H1 (cell line): Measurements from ENCODE around the gene DRD5. TPM values are rescaled to one million over a fixed set of nuclear protein-coding genes. Genes with fewer than 3 reads are reported as not detected.

ENCODE experiments used
- CTCF ChIA-PET: fragments of 300-600 bp; sonication (Branson Sonifier 250); formaldehyde crosslinking; loops from one replicate; lab custom pipeline; 2021; ENCODE audit not compliant: partially characterized antibody; lab: Charles Lee
- POLR2A ChIA-PET: fragments of 300-600 bp; sonication (Branson Sonifier 250); formaldehyde crosslinking; loops from one replicate; lab custom pipeline; 2021; ENCODE audit warnings: inconsistent platforms; ENCODE audit not compliant: partially characterized antibody; lab: Charles Lee
- DNase-seq, 2 experiments: peaks; one replicate each; pipeline versions ENCODE4 v3.0.0 to v3.0.0-alpha.2; 2010 to 2022; ENCODE audit warnings: low spot score in 2 of 2, low read depth in 1 of 2, mixed read lengths in 1 of 2
- FAIRE-seq: peaks from 2 replicates; lab custom pipeline; 2011; peaks lifted over from hg19 to GRCh38; lab: Jason Lieb, UNC
- H2AFZ ChIP-seq: 2 replicates; pipeline ENCODE4 v1.8.1; 2012; ENCODE audit warnings: low read length, inconsistent platforms
- H2AK5ac ChIP-seq: 2 replicates; pipeline ENCODE4 v1.6.1; 2013; ENCODE audit warnings: low read depth, low read length
- H2BK120ac ChIP-seq: replicated peaks from 2 replicates; pipeline ENCODE3; 2013; ENCODE audit warnings: low read depth, low read length, inconsistent platforms
- H2BK12ac ChIP-seq: 2 replicates; pipeline ENCODE4 v1.6.1; 2013; ENCODE audit warnings: low read depth, low read length
- H2BK15ac ChIP-seq: 2 replicates; pipeline ENCODE4 v1.6.1; 2013; ENCODE audit warnings: low read length
- H2BK20ac ChIP-seq: 2 replicates; pipeline ENCODE4 v1.6.1; 2013; ENCODE audit warnings: low read length
- H2BK5ac ChIP-seq: 2 replicates; pipeline ENCODE4 v1.6.1; 2013; ENCODE audit warnings: low read depth, low read length
- H3K14ac ChIP-seq: 2 replicates; pipeline ENCODE4 v1.6.1; 2013; ENCODE audit warnings: inconsistent platforms; ENCODE audit not compliant: insufficient read length
- H3K18ac ChIP-seq: 2 replicates; pipeline ENCODE4 v1.6.1; 2013; ENCODE audit warnings: low read length; ENCODE audit errors: extremely low read depth
- H3K23ac ChIP-seq: 2 replicates; pipeline ENCODE4 v1.6.1; 2013; ENCODE audit warnings: inconsistent platforms; ENCODE audit not compliant: insufficient read length
- H3K23me2 ChIP-seq: 2 replicates; pipeline ENCODE4 v1.6.1; 2013; ENCODE audit warnings: low read depth, low read length
- H3K27ac ChIP-seq: 2 replicates; pipeline ENCODE4 v1.6.1; 2011; ENCODE audit warnings: low read depth, low read length, inconsistent platforms
- H3K27me3 ChIP-seq, 4 experiments: replicated peaks in 1 of 4; 1 replicate in 1 of 4; 2 replicates in 3 of 4; pipeline versions ENCODE4 v1.6.1 to v1.8.1; 2011 to 2013; ENCODE audit warnings: low read length in 3 of 4, mild to moderate bottlenecking in 3 of 4, inconsistent platforms in 2 of 4, mixed read lengths in 2 of 4, moderate library complexity in 1 of 4; ENCODE audit not compliant: control insufficient read depth in 3 of 4, insufficient read depth in 3 of 4; ENCODE audit errors: extremely low read depth in 1 of 4
- H3K36me3 ChIP-seq, 4 experiments: 2 replicates each; pipeline versions ENCODE4 v1.6.1 to v1.8.1; 2011 to 2013; ENCODE audit warnings: mild to moderate bottlenecking in 4 of 4, low read length in 3 of 4, moderate library complexity in 2 of 4, control low read depth in 1 of 4, inconsistent platforms in 1 of 4; ENCODE audit not compliant: insufficient read depth in 4 of 4, control insufficient read depth in 2 of 4
- H3K4ac ChIP-seq: replicated peaks from 2 replicates; pipeline ENCODE3; 2013; ENCODE audit warnings: low read length, low read depth, mixed read lengths, inconsistent platforms; ENCODE audit not compliant: insufficient read length
- H3K4me1 ChIP-seq, 4 experiments: replicated peaks in 1 of 4; 1 replicate in 1 of 4; 2 replicates in 3 of 4; pipeline versions ENCODE4 v1.6.1 to v1.8.1; 2011 to 2013; ENCODE audit warnings: low read length in 3 of 4, inconsistent platforms in 2 of 4, mixed read lengths in 1 of 4; ENCODE audit not compliant: insufficient read depth in 4 of 4, control insufficient read depth in 3 of 4
- H3K4me2 ChIP-seq, 2 experiments: 2 replicates each; pipeline versions ENCODE4 v1.6.1 to v1.8.1; 2011 to 2013; ENCODE audit warnings: low read depth in 2 of 2, low read length in 2 of 2, control low read depth in 1 of 2, inconsistent platforms in 1 of 2, mild to moderate bottlenecking in 1 of 2; ENCODE audit not compliant: insufficient read depth in 1 of 2
- H3K4me3 ChIP-seq, 4 experiments: fragments of 200-600, 300-600 bp in 1 of 4; sonication (generic), shearing (Covaris generic), sonication (Bioruptor Twin) in 1 of 4; 2 replicates each; pipeline versions ENCODE4 v1.5.1 to v1.8.1; 2011 to 2016; ENCODE audit warnings: low read length in 4 of 4, low read depth in 3 of 4, control low read depth in 2 of 4, inconsistent platforms in 2 of 4, mild to moderate bottlenecking in 2 of 4, mixed read lengths in 1 of 4, moderate library complexity in 1 of 4; ENCODE audit not compliant: insufficient read depth in 2 of 4; ENCODE audit errors: extremely low read depth in 1 of 4
- H3K56ac ChIP-seq: replicated peaks from 2 replicates; pipeline ENCODE3; 2013; ENCODE audit warnings: low read depth, mild to moderate bottlenecking, mixed read lengths, low read length, inconsistent platforms; ENCODE audit not compliant: insufficient read length
- H3K79me1 ChIP-seq: 2 replicates; pipeline ENCODE4 v1.6.1; 2013; ENCODE audit warnings: low read depth, low read length, control low read depth
- H3K79me2 ChIP-seq, 2 experiments: 2 replicates each; pipeline versions ENCODE4 v1.6.1 to v1.8.1; 2012 to 2013; ENCODE audit warnings: low read length in 2 of 2, mild to moderate bottlenecking in 2 of 2, inconsistent platforms in 1 of 2; ENCODE audit not compliant: insufficient read depth in 2 of 2, control insufficient read depth in 1 of 2
- H3K9ac ChIP-seq, 4 experiments: replicated peaks in 1 of 4; 1 replicate in 1 of 4; 2 replicates in 3 of 4; pipeline versions ENCODE4 v1.6.1 to v1.8.1; 2011 to 2013; ENCODE audit warnings: low read depth in 3 of 4, low read length in 3 of 4, control low read depth in 2 of 4, mild to moderate bottlenecking in 2 of 4, moderate library complexity in 2 of 4, inconsistent platforms in 1 of 4; ENCODE audit errors: extremely low read depth in 1 of 4
- H3K9me3 ChIP-seq, 2 experiments: 2 replicates each; pipeline versions ENCODE4 v1.6.1 to v1.8.1; 2012 to 2013; ENCODE audit warnings: mild to moderate bottlenecking in 2 of 2, moderate library complexity in 2 of 2, control low read depth in 1 of 2, inconsistent platforms in 1 of 2, low read depth in 1 of 2, low read length in 1 of 2, mixed read lengths in 1 of 2; ENCODE audit not compliant: insufficient read depth in 2 of 2
- H4K20me1 ChIP-seq, 2 experiments: replicated peaks in 1 of 2; 2 replicates each; pipeline versions ENCODE3 to v1.8.1; 2011 to 2013; ENCODE audit warnings: inconsistent platforms in 2 of 2, low read length in 2 of 2, mild to moderate bottlenecking in 1 of 2; ENCODE audit not compliant: insufficient read depth in 2 of 2, control insufficient read depth in 1 of 2
- H4K5ac ChIP-seq: 2 replicates; pipeline ENCODE4 v1.6.1; 2013; ENCODE audit warnings: low read length, low read depth, mixed read lengths, inconsistent platforms; ENCODE audit not compliant: insufficient read length
- H4K8ac ChIP-seq: 2 replicates; pipeline ENCODE4 v1.8.0; 2013; ENCODE audit warnings: mild to moderate bottlenecking, moderate library complexity, low read length, inconsistent platforms; ENCODE audit not compliant: insufficient read depth; ENCODE audit errors: extremely low read depth
- H4K91ac ChIP-seq: replicated peaks from 2 replicates; pipeline ENCODE3; 2013; ENCODE audit warnings: low read length, mixed read lengths, inconsistent platforms; ENCODE audit not compliant: insufficient read length
- BRCA1 ChIP-seq: IDR thresholded peaks from 2 replicates; pipeline ENCODE4 v1.6.1; 2012; ENCODE audit warnings: low read depth, low read length, improper control_type of control experiment
- CHD1 ChIP-seq: IDR thresholded peaks from 2 replicates; pipeline ENCODE4 v1.6.1; 2012; ENCODE audit warnings: low read depth, low read length, improper control_type of control experiment
- CREB1 ChIP-seq: IDR thresholded peaks from 2 replicates; pipeline ENCODE4 v1.6.1; 2012; ENCODE audit warnings: inconsistent platforms
- EP300 ChIP-seq, 2 experiments: IDR thresholded peaks; 1 replicate in 1 of 2; 2 replicates in 1 of 2; pipeline ENCODE4 v1.6.1; 2011 to 2012; ENCODE audit warnings: low read depth in 2 of 2, low read length in 2 of 2, mild to moderate bottlenecking in 2 of 2, borderline replicate concordance in 1 of 2, inconsistent platforms in 1 of 2, moderate library complexity in 1 of 2
- FOSL1 ChIP-seq: IDR thresholded peaks from 2 replicates; pipeline ENCODE4 v1.6.1; 2011; ENCODE audit warnings: mild to moderate bottlenecking, low read depth, low read length, moderate library complexity; ENCODE audit not compliant: insufficient read depth
- JUN ChIP-seq: IDR thresholded peaks from 2 replicates; pipeline ENCODE4 v1.6.1; 2011; ENCODE audit warnings: low read depth, mild to moderate bottlenecking, improper control_type of control experiment, low read length
- POU5F1 ChIP-seq: IDR thresholded peaks from 2 replicates; pipeline ENCODE4 v1.6.1; 2011; ENCODE audit warnings: low read depth, mild to moderate bottlenecking, low read length, moderate library complexity
- RBBP5 ChIP-seq: IDR thresholded peaks from 2 replicates; pipeline ENCODE4 v1.7.1; 2012; ENCODE audit warnings: low read depth, mild to moderate bottlenecking, inconsistent platforms, low read length, moderate library complexity, borderline replicate concordance
- RXRA ChIP-seq: IDR thresholded peaks from 2 replicates; pipeline ENCODE4 v1.6.1; 2011; ENCODE audit warnings: low read depth, mild to moderate bottlenecking, low read length, moderate library complexity; ENCODE audit not compliant: insufficient read depth
- SIN3A ChIP-seq, 2 experiments: IDR thresholded peaks in 1 of 2; conservative IDR thresholded peaks in 1 of 2; 2 replicates each; pipeline ENCODE4 v1.6.1; 2011 to 2012; ENCODE audit warnings: low read length in 2 of 2, improper control_type of control experiment in 1 of 2, low read depth in 1 of 2, mild to moderate bottlenecking in 1 of 2
- SIRT6 ChIP-seq: IDR thresholded peaks from one replicate; pipeline ENCODE4 v1.7.1; 2012; ENCODE audit warnings: low read length, inconsistent platforms
- SP1 ChIP-seq: IDR thresholded peaks from 2 replicates; pipeline ENCODE4 v1.6.1; 2011; ENCODE audit warnings: low read depth, low read length
- SP4 ChIP-seq: IDR thresholded peaks from 2 replicates; pipeline ENCODE4 v1.6.1; 2012; ENCODE audit warnings: low read length, inconsistent platforms
- SUZ12 ChIP-seq: fragments of 200-600 bp; sonication (generic); IDR thresholded peaks from 2 replicates; pipeline ENCODE4 v1.6.1; 2012; ENCODE audit warnings: mild to moderate bottlenecking, inconsistent platforms, low read length, moderate library complexity, mixed read lengths
- TAF7 ChIP-seq: optimal IDR thresholded peaks from 2 replicates; pipeline ENCODE3; 2011; ENCODE audit warnings: low read depth, mild to moderate bottlenecking, inconsistent platforms, low read length, moderate library complexity, borderline replicate concordance
- WGBS, 2 experiments: shearing (Covaris generic) in 1 of 2; methylation state at CpG; one replicate each; pipeline versions ENCODE4 v1.1.6 to v1.1.7; 2013 to 2015; ENCODE audit warnings: low lambda C conversion rate in 2 of 2, mixed read lengths in 2 of 2, inconsistent platforms in 1 of 2, low coverage in 1 of 2, missing lambda C conversion rate in 1 of 2; ENCODE audit not compliant: insufficient replicate concordance in 2 of 2, insufficient coverage in 1 of 2, insufficient read length in 1 of 2; ENCODE audit errors: extremely low coverage in 1 of 2, missing lambda C conversion rate in 1 of 2; 5-methylcytosine and 5-hydroxymethylcytosine counted together
- polyA plus RNA-seq, 7 experiments: library from polyadenylated mRNA; depleted of rRNA in 3 of 7; stranded (reverse) in 5 of 7; unstranded in 2 of 7; fragments of >200 nt in 5 of 7; fragments of 200-250 nt in 2 of 7; gene quantifications; 1 replicate in 5 of 7; 2 replicates in 1 of 7; 4 replicates in 1 of 7; pipeline versions ENCODE4 v1.2.1 to v1.2.3, GENCODE V29; 2011 to 2013; ENCODE audit warnings: missing spikeins in 2 of 7, mixed read lengths in 2 of 7
- total RNA-seq: library from RNA; stranded (reverse); fragmentation: NEBNext Ultra II Directional; extraction: Animal tissue kit (Norgen Biotek cat#: 25700); gene quantifications from 2 replicates; pipeline ENCODE4 v1.2.1, GENCODE V29; 2021

The DRD5 gene
- total and polyA plus RNA-seq, 2 of the 8 experiments (the other 6 are each of a cell fraction or from before 2014, with no cell fraction given): 0.11 to 0.21 TPM

DNA sequence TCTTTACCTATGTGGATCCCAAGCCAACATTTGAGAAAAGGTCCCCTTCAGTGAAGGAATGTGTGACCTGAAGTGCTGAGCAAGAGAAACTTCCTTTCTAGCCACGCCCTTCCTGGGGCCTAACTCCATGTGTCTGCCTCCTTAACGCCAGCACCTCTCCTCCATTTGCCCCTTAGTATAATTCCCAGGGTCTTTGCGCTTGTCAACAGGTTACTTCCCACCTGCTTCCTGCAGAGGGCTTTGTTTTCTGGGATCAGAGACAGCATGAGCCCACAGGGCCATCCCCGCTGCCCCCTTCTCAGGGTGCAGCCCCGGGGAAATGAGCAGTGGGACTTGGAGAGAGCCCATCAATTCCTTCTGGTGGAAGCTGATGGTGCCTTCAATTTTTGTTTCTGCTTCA, 45.9 kb upstream of the DRD5 start:
- Histone ChIP-seq H4K8ac (no peak overlapping the region), H3K23me2 (no peaks in the 10 kb centered on the region), H3K14ac (no peak overlapping the region), H3K9ac (no peak overlapping the region), H3K9me3 (no peaks in the 10 kb centered on the region), H3K4me1 (peaks cover 0 to 3% (median 0%) of the 10 kb centered on the region in 4 experiments; a peak in 3 of 7 replicates), H3K4me2 (no peak overlapping the region), H2BK12ac (no peak overlapping the region), H3K36me3 (no peaks in the 10 kb centered on the region), H3K79me1 (no peaks in the 10 kb centered on the region), H3K4me3 (no peak overlapping the region), H3K4ac (no peak overlapping the region), H3K27me3 (no peaks in the 10 kb centered on the region), H3K23ac (no peak overlapping the region), H2AK5ac (no peak overlapping the region), H3K18ac (no peak overlapping the region), H4K5ac (no peak overlapping the region), H2BK120ac (no peak overlapping the region), H2BK20ac (no peak overlapping the region), H3K27ac (no peak overlapping the region), H4K20me1 (no peaks in the 10 kb centered on the region), H2BK15ac (no peak overlapping the region), H2BK5ac (no peak overlapping the region), H4K91ac (no peak overlapping the region), H3K79me2 (no peaks in the 10 kb centered on the region), H2AFZ (no peak overlapping the region), H3K56ac (no peak overlapping the region)
- POLR2A ChIA-PET: interaction anchor here (0.6 kb wide), 1 partner anchor 381 kb away, joined by 3 read pairs; the partner anchor contains the start of gene WDR1
- CTCF ChIA-PET: interaction anchor here (0.6 kb wide), 1 partner anchor 84 kb away, joined by 3 read pairs; no protein-coding TSS in a partner anchor
- WGBS, 2 experiments: 72% methylated on average over 5 of the region's 5 CpGs; no CpG with 5 or more reads in 1 of the 2 experiments
- DNase-seq (peak in 1 of 2 experiments; percentile 49), FAIRE-seq (no peak)
- no peak for TF ChIP-seq RBBP5
- no peak for TF ChIP-seq BRCA1
- no peak for TF ChIP-seq SUZ12
- TF ChIP-seq CREB1: no peak
- no peak for TF ChIP-seq SIN3A (conservative IDR thresholded peaks at IDR 0.05 in 1 of 2, IDR thresholded peaks at IDR 0.05 in 1 of 2; ENCODE audit: low read depth in 1 of 2, low read length in 2 of 2)
- no peak for TF ChIP-seq SP1
- TF ChIP-seq JUN: no peak
- TF ChIP-seq EP300 (IDR thresholded peaks at IDR 0.05; ENCODE audit: borderline replicate concordance in 1 of 2, low read depth in 2 of 2, low read length in 2 of 2): no peak
- no peak for TF ChIP-seq FOSL1
- no peak for TF ChIP-seq TAF7
- TF ChIP-seq CHD1: no peak
- TF ChIP-seq RXRA: no peak
- no peak for TF ChIP-seq SIRT6
- TF ChIP-seq SP4: no peak
- no peak for TF ChIP-seq POU5F1
